ENCODE data around the gene RFX1. TPM values are rescaled to one million over a fixed set of nuclear protein-coding genes. Genes with fewer than 3 reads are reported as not detected.
"Not testable (repeated sequence)": the region's sequence is repeated elsewhere in the genome, so short reads cannot be mapped to it uniquely, and the experiment has no call there.

The RFX1 gene
- total and polyA plus RNA-seq, 4 donors, result 1.8 to 5.6 (median 3.5) TPM

DNA sequence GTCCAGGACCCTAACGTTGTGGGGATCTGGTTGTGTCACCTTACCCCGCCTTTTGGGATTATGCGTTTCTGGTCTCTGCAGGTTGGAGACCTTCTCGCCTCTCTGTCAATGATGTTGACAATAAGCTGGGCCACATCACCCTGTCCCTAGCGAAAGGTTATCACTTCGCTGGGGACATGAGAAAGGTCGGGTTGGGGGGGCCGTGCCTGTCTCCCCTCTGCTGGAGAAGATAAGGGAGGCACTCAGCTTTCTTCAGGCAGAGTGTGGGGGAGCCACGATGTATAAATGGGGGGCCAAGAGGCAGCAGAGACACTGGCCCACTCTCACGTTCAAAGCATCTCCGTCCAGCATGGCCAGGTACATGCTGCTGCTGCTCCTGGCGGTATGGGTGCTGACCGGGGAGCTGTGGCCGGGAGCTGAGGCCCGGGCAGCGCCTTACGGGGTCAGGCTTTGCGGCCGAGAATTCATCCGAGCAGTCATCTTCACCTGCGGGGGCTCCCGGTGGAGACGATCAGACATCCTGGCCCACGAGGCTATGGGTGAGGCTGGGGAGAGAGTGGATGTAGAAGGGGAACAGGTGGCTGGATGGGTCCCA lies 21.8 kb upstream of the RFX1 start, which contains the start of gene RLN3:
RLN3 (plus strand) TSS at position 293 of the 595 bp plus-strand sequence; CDS start at position 350, 57 bp downstream.
- DNase-seq (ENCODE audit: low spot score), result no peak
- Histone ChIP-seq H3K9me3 (ENCODE audit: control insufficient read depth in 4 of 4, low read length in 3 of 4) (no peaks in the 10 kb centered on the region), H3K36me3 (ENCODE audit: control insufficient read depth in 4 of 4, insufficient read depth in 3 of 4, low read depth in 1 of 4, low read length in 3 of 4) (no peaks in the 10 kb centered on the region), H3K4me1 (ENCODE audit: control insufficient read depth in 4 of 4, insufficient read depth in 4 of 4, low read length in 3 of 4) (peaks cover 0 to 12% (median 5%) of the 10 kb centered on the region in 4 donors), H3K9ac (ENCODE audit: low read depth in 1 of 2, low read length in 2 of 2) (no peak within 1 kb of the TSS), H3K4me3 (ENCODE audit: low read depth in 1 of 3, low read length in 3 of 3) (no peak within 1 kb of the TSS), H3K27ac (ENCODE audit: low read depth in 1 of 2, low read length in 2 of 2) (no peak within 1 kb of the TSS), H3K27me3 (ENCODE audit: control insufficient read depth in 4 of 4, insufficient read depth in 4 of 4, low read length in 3 of 4) (no peaks in the 10 kb centered on the region)
- TF ChIP-seq, protein P1, sequence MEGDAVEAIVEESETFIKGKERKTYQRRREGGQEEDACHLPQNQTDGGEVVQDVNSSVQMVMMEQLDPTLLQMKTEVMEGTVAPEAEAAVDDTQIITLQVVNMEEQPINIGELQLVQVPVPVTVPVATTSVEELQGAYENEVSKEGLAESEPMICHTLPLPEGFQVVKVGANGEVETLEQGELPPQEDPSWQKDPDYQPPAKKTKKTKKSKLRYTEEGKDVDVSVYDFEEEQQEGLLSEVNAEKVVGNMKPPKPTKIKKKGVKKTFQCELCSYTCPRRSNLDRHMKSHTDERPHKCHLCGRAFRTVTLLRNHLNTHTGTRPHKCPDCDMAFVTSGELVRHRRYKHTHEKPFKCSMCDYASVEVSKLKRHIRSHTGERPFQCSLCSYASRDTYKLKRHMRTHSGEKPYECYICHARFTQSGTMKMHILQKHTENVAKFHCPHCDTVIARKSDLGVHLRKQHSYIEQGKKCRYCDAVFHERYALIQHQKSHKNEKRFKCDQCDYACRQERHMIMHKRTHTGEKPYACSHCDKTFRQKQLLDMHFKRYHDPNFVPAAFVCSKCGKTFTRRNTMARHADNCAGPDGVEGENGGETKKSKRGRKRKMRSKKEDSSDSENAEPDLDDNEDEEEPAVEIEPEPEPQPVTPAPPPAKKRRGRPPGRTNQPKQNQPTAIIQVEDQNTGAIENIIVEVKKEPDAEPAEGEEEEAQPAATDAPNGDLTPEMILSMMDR (IDR thresholded peaks at IDR 0.05; ENCODE audit: low read depth, low read length, missing input control), result no peak
- no peak for TF ChIP-seq YY1 (IDR thresholded peaks at IDR 0.05)
- TF ChIP-seq, protein P2, sequence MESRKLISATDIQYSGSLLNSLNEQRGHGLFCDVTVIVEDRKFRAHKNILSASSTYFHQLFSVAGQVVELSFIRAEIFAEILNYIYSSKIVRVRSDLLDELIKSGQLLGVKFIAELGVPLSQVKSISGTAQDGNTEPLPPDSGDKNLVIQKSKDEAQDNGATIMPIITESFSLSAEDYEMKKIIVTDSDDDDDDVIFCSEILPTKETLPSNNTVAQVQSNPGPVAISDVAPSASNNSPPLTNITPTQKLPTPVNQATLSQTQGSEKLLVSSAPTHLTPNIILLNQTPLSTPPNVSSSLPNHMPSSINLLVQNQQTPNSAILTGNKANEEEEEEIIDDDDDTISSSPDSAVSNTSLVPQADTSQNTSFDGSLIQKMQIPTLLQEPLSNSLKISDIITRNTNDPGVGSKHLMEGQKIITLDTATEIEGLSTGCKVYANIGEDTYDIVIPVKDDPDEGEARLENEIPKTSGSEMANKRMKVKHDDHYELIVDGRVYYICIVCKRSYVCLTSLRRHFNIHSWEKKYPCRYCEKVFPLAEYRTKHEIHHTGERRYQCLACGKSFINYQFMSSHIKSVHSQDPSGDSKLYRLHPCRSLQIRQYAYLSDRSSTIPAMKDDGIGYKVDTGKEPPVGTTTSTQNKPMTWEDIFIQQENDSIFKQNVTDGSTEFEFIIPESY (IDR thresholded peaks at IDR 0.05), result no peak
- no peak for TF ChIP-seq RXRA (IDR thresholded peaks at IDR 0.05)
- TF ChIP-seq EGR1 (IDR thresholded peaks at IDR 0.05; ENCODE audit: low read depth in 2 of 2), result no peak
- TF ChIP-seq, protein P3, sequence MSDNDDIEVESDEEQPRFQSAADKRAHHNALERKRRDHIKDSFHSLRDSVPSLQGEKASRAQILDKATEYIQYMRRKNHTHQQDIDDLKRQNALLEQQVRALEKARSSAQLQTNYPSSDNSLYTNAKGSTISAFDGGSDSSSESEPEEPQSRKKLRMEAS (IDR thresholded peaks at IDR 0.05), result no peak
- TF ChIP-seq, protein P4, sequence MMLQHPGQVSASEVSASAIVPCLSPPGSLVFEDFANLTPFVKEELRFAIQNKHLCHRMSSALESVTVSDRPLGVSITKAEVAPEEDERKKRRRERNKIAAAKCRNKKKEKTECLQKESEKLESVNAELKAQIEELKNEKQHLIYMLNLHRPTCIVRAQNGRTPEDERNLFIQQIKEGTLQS (IDR thresholded peaks at IDR 0.05), result no peak
- no peak for TF ChIP-seq GABPA (IDR thresholded peaks at IDR 0.05 in 1 of 2, conservative IDR thresholded peaks at IDR 0.05 in 1 of 2)
- no peak for TF ChIP-seq FOXA1 (IDR thresholded peaks at IDR 0.05)
- TF ChIP-seq JUND (IDR thresholded peaks at IDR 0.05), result no peak
- TF ChIP-seq HNF4G (IDR thresholded peaks at IDR 0.05), result no peak
- no peak for TF ChIP-seq HNF4A (conservative IDR thresholded peaks at IDR 0.05)
- TF ChIP-seq RAD21 (IDR thresholded peaks at IDR 0.05), result no peak
- TF ChIP-seq FOXA2 (IDR thresholded peaks at IDR 0.05), result no peak
- no peak for TF ChIP-seq TAF1 (conservative IDR thresholded peaks at IDR 0.05)
- no peak for TF ChIP-seq SP1 (IDR thresholded peaks at IDR 0.05)
- no peak for TF ChIP-seq NR2F2 (IDR thresholded peaks at IDR 0.05)
- TF ChIP-seq, protein P5, sequence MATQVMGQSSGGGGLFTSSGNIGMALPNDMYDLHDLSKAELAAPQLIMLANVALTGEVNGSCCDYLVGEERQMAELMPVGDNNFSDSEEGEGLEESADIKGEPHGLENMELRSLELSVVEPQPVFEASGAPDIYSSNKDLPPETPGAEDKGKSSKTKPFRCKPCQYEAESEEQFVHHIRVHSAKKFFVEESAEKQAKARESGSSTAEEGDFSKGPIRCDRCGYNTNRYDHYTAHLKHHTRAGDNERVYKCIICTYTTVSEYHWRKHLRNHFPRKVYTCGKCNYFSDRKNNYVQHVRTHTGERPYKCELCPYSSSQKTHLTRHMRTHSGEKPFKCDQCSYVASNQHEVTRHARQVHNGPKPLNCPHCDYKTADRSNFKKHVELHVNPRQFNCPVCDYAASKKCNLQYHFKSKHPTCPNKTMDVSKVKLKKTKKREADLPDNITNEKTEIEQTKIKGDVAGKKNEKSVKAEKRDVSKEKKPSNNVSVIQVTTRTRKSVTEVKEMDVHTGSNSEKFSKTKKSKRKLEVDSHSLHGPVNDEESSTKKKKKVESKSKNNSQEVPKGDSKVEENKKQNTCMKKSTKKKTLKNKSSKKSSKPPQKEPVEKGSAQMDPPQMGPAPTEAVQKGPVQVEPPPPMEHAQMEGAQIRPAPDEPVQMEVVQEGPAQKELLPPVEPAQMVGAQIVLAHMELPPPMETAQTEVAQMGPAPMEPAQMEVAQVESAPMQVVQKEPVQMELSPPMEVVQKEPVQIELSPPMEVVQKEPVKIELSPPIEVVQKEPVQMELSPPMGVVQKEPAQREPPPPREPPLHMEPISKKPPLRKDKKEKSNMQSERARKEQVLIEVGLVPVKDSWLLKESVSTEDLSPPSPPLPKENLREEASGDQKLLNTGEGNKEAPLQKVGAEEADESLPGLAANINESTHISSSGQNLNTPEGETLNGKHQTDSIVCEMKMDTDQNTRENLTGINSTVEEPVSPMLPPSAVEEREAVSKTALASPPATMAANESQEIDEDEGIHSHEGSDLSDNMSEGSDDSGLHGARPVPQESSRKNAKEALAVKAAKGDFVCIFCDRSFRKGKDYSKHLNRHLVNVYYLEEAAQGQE (IDR thresholded peaks at IDR 0.05), result no peak
- 59% methylated on average over 24 of the region's 24 CpGs for WGBS

DNA sequence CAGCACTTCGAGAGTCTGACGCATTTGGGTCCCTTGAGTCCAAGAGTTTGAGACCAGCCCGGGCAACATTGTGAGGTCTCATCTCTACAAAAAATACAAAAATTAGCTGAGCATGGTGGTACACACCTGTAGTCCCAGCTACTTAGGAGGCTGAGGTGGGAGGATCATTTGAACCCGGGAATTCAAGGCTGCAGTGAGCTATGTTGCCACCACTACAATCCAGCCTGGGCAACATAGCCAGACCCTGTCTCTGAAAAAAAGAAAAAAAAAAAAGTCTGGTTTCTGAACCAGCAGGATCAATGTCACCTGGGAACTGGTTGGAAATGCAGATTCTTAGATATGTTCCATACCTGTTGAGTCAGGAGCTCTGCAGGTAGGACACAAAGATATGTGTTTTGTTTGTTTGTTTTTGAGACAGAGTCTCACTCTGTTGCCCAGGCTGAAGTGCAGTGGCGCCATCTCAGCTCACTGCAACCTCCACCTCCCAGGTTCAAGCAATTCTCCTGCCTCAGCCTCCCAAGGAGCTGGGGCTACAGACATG lies 20.6 kb upstream of the RFX1 start:
- not testable (repeated sequence) for H3K27ac ChIP-seq (ENCODE audit: low read depth in 1 of 2, low read length in 2 of 2); H3K4me1 ChIP-seq (ENCODE audit: control insufficient read depth in 4 of 4, insufficient read depth in 4 of 4, low read length in 3 of 4); H3K9me3 ChIP-seq (ENCODE audit: control insufficient read depth in 4 of 4, low read length in 3 of 4); H3K4me3 ChIP-seq (ENCODE audit: low read depth in 1 of 3, low read length in 3 of 3); H3K9ac ChIP-seq (ENCODE audit: low read depth in 1 of 2, low read length in 2 of 2); H3K36me3 ChIP-seq (ENCODE audit: control insufficient read depth in 4 of 4, insufficient read depth in 3 of 4, low read depth in 1 of 4, low read length in 3 of 4); DNase-seq (ENCODE audit: low spot score); H3K27me3 ChIP-seq (ENCODE audit: control insufficient read depth in 4 of 4, insufficient read depth in 4 of 4, low read length in 3 of 4)
- WGBS, result 95% methylated on average over 5 of the region's 5 CpGs

Measured in liver (tissue), 9 donors.